ENCODE measurements around the gene DNAH1.

GRCh38 chr3:52403271-52403841, 87.2 kb downstream of the DNAH1 start:
- TF ChIP-seq CTCF (IDR thresholded peaks at IDR 0.05 in 4 of 5, conservative IDR thresholded peaks at IDR 0.05 in 1 of 5) (no peak), POLR2A (IDR thresholded peaks at IDR 0.05) (no peak)
